ENCODE results near the gene PGLYRP2.
"Not testable (repeated sequence)": the region's sequence is repeated elsewhere in the genome, so short reads cannot be mapped to it uniquely, and the experiment has no call there.

PGLYRP2 gene

GRCh38 chr19:15488489-15489226 lies 9.4 kb upstream of the PGLYRP2 start:
- no peak for DNase-seq

GRCh38 chr19:15487038-15487437 lies 7.7 kb upstream of the PGLYRP2 start:
- no peak for DNase-seq

- DNase-seq = not testable (repeated sequence)
Measured at GRCh38 chr19:15485768-15486167, 6.5 kb upstream of the PGLYRP2 start.

GRCh38 chr19:15480996-15481395 lies 1.7 kb upstream of the PGLYRP2 start:
- not testable (repeated sequence) for DNase-seq

- DNase-seq = no peak
Measured at GRCh38 chr19:15476325-15476724, 3.0 kb downstream of the PGLYRP2 start.

- DNase-seq = no peak
Measured at GRCh38 chr19:15475611-15476010, 3.7 kb downstream of the PGLYRP2 start.

GRCh38 chr19:15475169-15475568 lies 4.1 kb downstream of the PGLYRP2 start:
- DNase-seq = no peak

- not testable (repeated sequence) for DNase-seq
Measured at GRCh38 chr19:15473821-15474220, 5.5 kb downstream of the PGLYRP2 start.

GRCh38 chr19:15471639-15472101 lies 7.6 kb downstream of the PGLYRP2 start:
- DNase-seq = no peak

GRCh38 chr19:15469513-15470297 lies 9.6 kb downstream of the PGLYRP2 start:
- DNase-seq = no peak

- no peak for DNase-seq
Measured at GRCh38 chr19:15468675-15469512, 10.4 kb downstream of the PGLYRP2 start.

- no peak for DNase-seq
Measured at GRCh38 chr19:15467734-15468214, 11.5 kb downstream of the PGLYRP2 start.

- no peak for DNase-seq
Measured at GRCh38 chr19:15466851-15467733, 12.2 kb downstream of the PGLYRP2 start.

- DNase-seq = peak in 2 of 58 donors; percentile 6 to 10
Measured at GRCh38 chr19:15464394-15465385, 14.6 kb downstream of the PGLYRP2 start, which contains the start of gene RASAL3. Gene RASAL3, minus strand, starts transcription at chr19:15464544. Its CDS starts 186 bp downstream, at chr19:15464358.

GRCh38 chr19:15463861-15464371 lies 15.4 kb downstream of the PGLYRP2 start:
- DNase-seq = peak in 3 of 58 donors; percentile 5 to 25 (median 8)

GRCh38 chr19:15461694-15462093 lies 17.6 kb downstream of the PGLYRP2 start:
- no peak for DNase-seq

- no peak for DNase-seq
Measured at GRCh38 chr19:15457701-15458484, 21.4 kb downstream of the PGLYRP2 start.
